GM12892 (cell line): ENCODE results near the gene SLC37A1.

Experiments
- DNase-seq: peaks from one replicate; pipeline ENCODE4 v3.0.0; 2011; ENCODE audit not compliant: insufficient read length
- FAIRE-seq: peaks from 2 replicates; lab custom pipeline; 2011; peaks lifted over from hg19 to GRCh38; lab: Jason Lieb, UNC
- POLR2A ChIP-seq: IDR thresholded peaks from 2 replicates; pipeline ENCODE4 v1.6.1; 2011; ENCODE audit warnings: low read depth, low read length, control low read depth
- POLR2AphosphoS5 ChIP-seq: IDR thresholded peaks from 2 replicates; pipeline ENCODE4 v1.6.1; 2011; ENCODE audit warnings: low read depth, low read length, control low read depth
- TAF1 ChIP-seq: IDR thresholded peaks from 2 replicates; pipeline ENCODE4 v1.6.1; 2011; ENCODE audit warnings: low read depth, mild to moderate bottlenecking, control low read depth, low read length, borderline replicate concordance

Gene SLC37A1

GRCh38 chr21:42615924-42616323, 102.3 kb downstream of the SLC37A1 start:
- no peak for TF ChIP-seq POLR2A
- TF ChIP-seq TAF1, result no peak
- no peak for TF ChIP-seq POLR2AphosphoS5
- FAIRE-seq (no peak), DNase-seq (no peak)

- FAIRE-seq (no peak), DNase-seq (no peak)
Observed at GRCh38 chr21:42616446-42616845, 102.8 kb downstream of the SLC37A1 start.

DNA sequence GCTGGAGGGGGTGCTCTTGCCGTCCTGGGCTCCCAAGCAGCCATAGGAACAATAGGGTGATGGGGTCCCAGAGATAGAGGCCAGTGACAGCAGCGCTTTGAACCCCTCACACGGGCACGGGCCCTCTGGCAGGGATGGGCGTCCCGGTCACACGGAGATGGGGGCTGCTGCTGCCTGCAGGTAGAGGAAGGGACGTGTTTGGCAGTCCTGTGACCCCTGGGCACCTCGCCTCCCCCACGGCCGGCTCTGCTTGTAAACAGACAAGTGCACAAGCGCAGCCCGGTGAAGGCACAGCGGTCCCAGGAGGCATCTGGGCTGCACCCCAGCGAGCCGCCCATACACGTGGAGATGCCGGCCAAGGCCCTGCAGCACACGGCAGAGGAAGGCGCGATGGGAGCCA, 103.3 kb downstream of the SLC37A1 start:
- DNase-seq (no peak), FAIRE-seq (no peak)
- TF ChIP-seq POLR2A (no peak), POLR2AphosphoS5 (no peak), TAF1 (no peak)

More at GRCh38 chr21:42616446-42616845, 102.8 kb downstream of the SLC37A1 start:
- TF ChIP-seq POLR2AphosphoS5 (no peak), POLR2A (no peak), TAF1 (no peak)

GRCh38 chr21:42617486-42617885, 103.8 kb downstream of the SLC37A1 start:
- FAIRE-seq, result no peak
- no peak for DNase-seq
- TF ChIP-seq POLR2A, result no peak
- TF ChIP-seq TAF1, result no peak
- no peak for TF ChIP-seq POLR2AphosphoS5

DNA sequence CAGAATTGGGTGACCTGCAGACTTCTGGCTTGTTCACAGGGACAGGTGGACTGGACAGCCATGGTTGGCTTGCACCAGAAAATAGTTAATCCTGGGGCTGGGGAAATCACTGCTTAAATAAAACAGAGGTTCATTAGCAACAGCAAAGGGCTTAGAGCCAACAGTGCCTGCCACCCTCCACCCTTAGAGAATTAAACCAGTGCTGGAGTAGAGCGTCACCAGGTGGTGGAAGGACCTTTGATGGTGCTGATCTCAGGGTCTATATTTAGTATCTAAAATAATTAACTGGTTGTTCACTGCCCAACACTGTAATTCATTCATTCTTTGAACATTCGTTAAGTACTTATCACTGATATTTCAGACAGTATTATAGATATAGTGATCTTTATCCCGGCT, 105.1 kb downstream of the SLC37A1 start:
- no peak for TF ChIP-seq TAF1
- no peak for TF ChIP-seq POLR2AphosphoS5
- no peak for TF ChIP-seq POLR2A
- DNase-seq (no peak), FAIRE-seq (no peak)

GRCh38 chr21:42619166-42619565, 105.5 kb downstream of the SLC37A1 start:
- TF ChIP-seq POLR2A, result no peak
- no peak for TF ChIP-seq TAF1
- TF ChIP-seq POLR2AphosphoS5, result no peak
- FAIRE-seq, result no peak

GRCh38 chr21:42619841-42620240, 106.2 kb downstream of the SLC37A1 start:
- no peak for DNase-seq
- FAIRE-seq, result no peak

More at GRCh38 chr21:42619166-42619565, 105.5 kb downstream of the SLC37A1 start:
- DNase-seq, result no peak

DNA sequence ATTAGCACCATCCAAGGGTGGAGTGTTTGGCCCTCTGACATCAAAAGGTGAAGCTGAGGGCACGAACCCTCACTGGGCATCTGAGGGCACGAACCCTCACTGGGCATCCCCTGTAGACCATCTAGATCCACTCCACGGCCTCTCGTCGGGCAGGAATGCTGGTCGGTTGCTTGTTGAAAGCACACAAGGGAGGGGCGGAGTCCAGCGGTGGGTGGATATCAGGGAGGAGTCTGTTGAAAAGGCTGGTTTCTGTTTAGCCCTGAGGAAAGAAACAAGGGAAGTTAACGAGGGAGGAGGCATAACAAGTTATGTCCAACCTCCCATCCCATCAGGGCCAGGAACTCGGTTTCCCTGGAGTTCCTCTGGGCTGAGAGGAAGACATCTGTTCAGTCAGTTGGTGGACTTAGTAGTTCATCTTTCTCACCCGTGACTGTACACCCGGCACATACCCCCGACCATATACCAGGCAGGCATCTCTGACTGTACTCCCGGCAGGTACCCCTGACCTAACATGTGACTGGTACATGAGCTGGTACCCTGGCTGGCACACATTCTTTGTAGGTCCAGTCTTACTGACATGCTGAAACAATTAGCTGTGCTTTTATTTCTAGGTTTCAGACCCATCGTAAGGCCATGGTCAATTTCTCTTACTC, 107.6 kb downstream of the SLC37A1 start:
- no peak for FAIRE-seq
- TF ChIP-seq POLR2A (no peak), POLR2AphosphoS5 (no peak), TAF1 (no peak)
- DNase-seq, result no peak

More at GRCh38 chr21:42619841-42620240, 106.2 kb downstream of the SLC37A1 start:
- TF ChIP-seq TAF1, result no peak
- TF ChIP-seq POLR2AphosphoS5, result no peak
- TF ChIP-seq POLR2A, result no peak

- FAIRE-seq (no peak), DNase-seq (no peak)
- TF ChIP-seq TAF1 (no peak), POLR2A (no peak), POLR2AphosphoS5 (no peak)
Observed at GRCh38 chr21:42621819-42622177, 108.1 kb downstream of the SLC37A1 start.

- DNase-seq, result no peak
- no peak for TF ChIP-seq TAF1
- no peak for TF ChIP-seq POLR2AphosphoS5
- no peak for TF ChIP-seq POLR2A
- no peak for FAIRE-seq
Observed at GRCh38 chr21:42622284-42622683, 108.6 kb downstream of the SLC37A1 start.

DNA sequence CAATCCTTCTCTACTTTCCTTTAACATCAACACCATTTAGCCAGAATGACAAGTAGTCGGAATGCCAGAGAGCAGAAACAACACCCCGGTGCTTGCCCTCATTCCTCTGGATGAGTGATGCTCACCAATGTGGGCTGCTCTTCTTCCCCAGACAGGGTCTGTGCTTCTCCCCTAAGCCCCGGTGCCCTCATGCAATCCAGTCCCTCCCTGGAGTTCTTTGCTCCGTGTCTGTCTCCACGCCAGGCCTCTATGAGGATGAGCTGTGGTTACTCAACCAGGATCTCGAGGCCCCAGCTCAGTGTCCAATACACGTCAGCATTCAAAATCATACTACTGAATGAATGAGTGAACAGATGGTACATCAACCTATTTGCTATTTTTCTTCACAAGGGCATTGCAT, 110.0 kb downstream of the SLC37A1 start:
- no peak for TF ChIP-seq POLR2AphosphoS5
- TF ChIP-seq TAF1, result no peak
- TF ChIP-seq POLR2A, result no peak
- DNase-seq, result no peak
- no peak for FAIRE-seq

GRCh38 chr21:42624095-42624790, 110.6 kb downstream of the SLC37A1 start:
- TF ChIP-seq POLR2AphosphoS5, result no peak
- TF ChIP-seq POLR2A, result no peak
- no peak for TF ChIP-seq TAF1
- DNase-seq, result no peak
- FAIRE-seq, result no peak

GRCh38 chr21:42624936-42625335, 111.3 kb downstream of the SLC37A1 start:
- FAIRE-seq, result no peak
- DNase-seq, result no peak
- no peak for TF ChIP-seq POLR2A
- TF ChIP-seq POLR2AphosphoS5, result no peak
- TF ChIP-seq TAF1, result no peak
